ENCODE measurements around the gene NLRC5.

Gene NLRC5

DNA sequence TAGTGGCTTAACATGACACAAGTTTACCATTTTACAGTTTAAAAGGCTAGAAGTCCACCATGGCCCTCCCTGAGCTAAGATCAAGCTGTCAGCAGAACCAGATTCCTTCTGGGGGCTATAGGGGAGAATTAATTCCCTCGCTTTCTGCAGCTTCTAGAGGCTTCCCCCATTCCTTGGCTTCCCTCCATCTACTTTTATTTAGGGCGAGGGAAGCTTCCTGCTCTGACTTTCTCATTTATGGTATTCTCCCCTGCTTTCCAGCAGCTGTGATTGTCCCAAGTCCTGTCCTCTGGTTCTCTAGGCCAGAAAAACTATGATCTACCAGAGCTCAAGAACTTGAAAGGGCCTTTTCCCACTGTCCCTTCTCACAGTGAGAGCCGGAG lies 23.3 kb upstream of the NLRC5 start:
- no peak overlapping the region for H3K4me3 ChIP-seq (ENCODE audit: low read length)
- no peaks in the 10 kb centered on the region for H4K20me1 ChIP-seq (ENCODE audit: control insufficient read depth, insufficient read depth, low read depth, low read length)
- H3K36me3 ChIP-seq (ENCODE audit: control insufficient read depth, low read length) = no peaks in the 10 kb centered on the region
- H3K27me3 ChIP-seq (ENCODE audit: control insufficient read depth, low read length) = no peaks in the 10 kb centered on the region
- no peak overlapping the region for H3K27ac ChIP-seq (ENCODE audit: low read depth, low read length)
- TF ChIP-seq, protein P1, sequence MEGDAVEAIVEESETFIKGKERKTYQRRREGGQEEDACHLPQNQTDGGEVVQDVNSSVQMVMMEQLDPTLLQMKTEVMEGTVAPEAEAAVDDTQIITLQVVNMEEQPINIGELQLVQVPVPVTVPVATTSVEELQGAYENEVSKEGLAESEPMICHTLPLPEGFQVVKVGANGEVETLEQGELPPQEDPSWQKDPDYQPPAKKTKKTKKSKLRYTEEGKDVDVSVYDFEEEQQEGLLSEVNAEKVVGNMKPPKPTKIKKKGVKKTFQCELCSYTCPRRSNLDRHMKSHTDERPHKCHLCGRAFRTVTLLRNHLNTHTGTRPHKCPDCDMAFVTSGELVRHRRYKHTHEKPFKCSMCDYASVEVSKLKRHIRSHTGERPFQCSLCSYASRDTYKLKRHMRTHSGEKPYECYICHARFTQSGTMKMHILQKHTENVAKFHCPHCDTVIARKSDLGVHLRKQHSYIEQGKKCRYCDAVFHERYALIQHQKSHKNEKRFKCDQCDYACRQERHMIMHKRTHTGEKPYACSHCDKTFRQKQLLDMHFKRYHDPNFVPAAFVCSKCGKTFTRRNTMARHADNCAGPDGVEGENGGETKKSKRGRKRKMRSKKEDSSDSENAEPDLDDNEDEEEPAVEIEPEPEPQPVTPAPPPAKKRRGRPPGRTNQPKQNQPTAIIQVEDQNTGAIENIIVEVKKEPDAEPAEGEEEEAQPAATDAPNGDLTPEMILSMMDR (IDR thresholded peaks at IDR 0.05; ENCODE audit: low read depth, low read length, poor library complexity, severe bottlenecking) = no peak
- no peak for TF ChIP-seq EZH2phosphoT487 (IDR thresholded peaks at IDR 0.05; ENCODE audit: borderline replicate concordance, low read length)
- H3K9me2 ChIP-seq (replicated peaks; ENCODE audit: control insufficient read depth, low read length) = no peaks in the 10 kb centered on the region
- no peaks in the 10 kb centered on the region for H3K79me2 ChIP-seq (ENCODE audit: control insufficient read depth, low read length)
- no peaks in the 10 kb centered on the region for H3K9me3 ChIP-seq (ENCODE audit: control insufficient read depth, insufficient read depth, low read length)
- no peak overlapping the region for H3K4me2 ChIP-seq (ENCODE audit: low read length)
- H3K4me1 ChIP-seq (ENCODE audit: control insufficient read depth, low read length) = peaks cover 30% of the 10 kb centered on the region
- no peaks in the 10 kb centered on the region; the same call in 1 of the 2 replicates for H3F3A ChIP-seq (ENCODE audit: control insufficient read depth, insufficient read depth)

DNA sequence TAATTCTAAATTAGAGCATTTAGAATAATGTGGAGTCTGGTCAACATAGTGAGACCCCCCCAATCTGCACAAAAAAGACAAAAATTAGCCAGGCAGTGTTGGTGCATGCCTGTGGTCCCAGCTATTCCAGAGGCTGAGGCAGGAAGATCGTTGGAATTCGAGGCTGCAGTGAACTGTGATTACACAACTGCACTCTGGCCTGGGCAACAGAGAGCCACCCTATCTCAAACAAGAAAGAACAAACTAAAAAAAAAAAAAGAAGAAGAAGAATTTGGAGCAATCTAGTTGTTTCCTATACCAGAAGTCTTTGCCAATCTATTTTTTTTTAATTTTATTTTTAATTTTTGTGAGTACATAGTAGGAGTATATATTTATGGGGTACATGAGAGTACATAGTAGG lies 21.6 kb upstream of the NLRC5 start:
- H3K9me3 ChIP-seq (ENCODE audit: control insufficient read depth, insufficient read depth, low read length) = no peaks in the 10 kb centered on the region
- H4K20me1 ChIP-seq (ENCODE audit: control insufficient read depth, insufficient read depth, low read depth, low read length) = no peaks in the 10 kb centered on the region
- no peak overlapping the region for H3K4me3 ChIP-seq (ENCODE audit: low read length)
- H3K4me2 ChIP-seq (ENCODE audit: low read length) = no peak overlapping the region
- no peaks in the 10 kb centered on the region for H3K27me3 ChIP-seq (ENCODE audit: control insufficient read depth, low read length)
- no peak for TF ChIP-seq EZH2phosphoT487 (IDR thresholded peaks at IDR 0.05; ENCODE audit: borderline replicate concordance, low read length)
- TF ChIP-seq, protein P1 (IDR thresholded peaks at IDR 0.05; ENCODE audit: low read depth, low read length, poor library complexity, severe bottlenecking) = no peak
- no peak overlapping the region for H3K27ac ChIP-seq (ENCODE audit: low read depth, low read length)
- peaks cover 46% of the 10 kb centered on the region for H3K4me1 ChIP-seq (ENCODE audit: control insufficient read depth, low read length)
- H3K36me3 ChIP-seq (ENCODE audit: control insufficient read depth, low read length) = no peaks in the 10 kb centered on the region
- H3F3A ChIP-seq (ENCODE audit: control insufficient read depth, insufficient read depth) = no peaks in the 10 kb centered on the region; the same call in 1 of the 2 replicates
- H3K9me2 ChIP-seq (replicated peaks; ENCODE audit: control insufficient read depth, low read length) = no peaks in the 10 kb centered on the region
- H3K79me2 ChIP-seq (ENCODE audit: control insufficient read depth, low read length) = no peaks in the 10 kb centered on the region

DNA sequence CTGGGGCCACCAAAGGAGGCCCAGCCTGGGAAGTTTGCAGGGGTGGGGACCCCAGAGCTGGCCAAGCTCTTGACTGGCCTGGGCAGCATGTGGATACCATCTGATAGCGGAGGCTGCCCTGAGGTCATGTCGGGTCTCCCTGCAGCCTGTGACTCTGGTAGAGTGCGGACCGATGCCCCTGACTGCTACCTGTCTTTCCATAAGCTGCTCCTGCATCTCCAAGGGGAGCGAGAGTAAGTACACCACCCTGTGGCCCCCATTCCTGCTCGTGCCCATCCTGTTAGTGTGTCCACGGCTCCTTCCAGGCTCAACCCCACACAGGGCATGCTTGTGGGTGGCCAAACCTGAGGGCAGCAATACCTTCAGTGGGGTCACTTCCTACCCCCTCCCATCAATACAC lies 19.6 kb upstream of the NLRC5 start:
- Histone ChIP-seq H3F3A (ENCODE audit: control insufficient read depth, insufficient read depth) (no peaks in the 10 kb centered on the region; the same call in 1 of the 2 replicates), H3K27me3 (ENCODE audit: control insufficient read depth, low read length) (no peaks in the 10 kb centered on the region), H3K9me3 (ENCODE audit: control insufficient read depth, insufficient read depth, low read length) (no peaks in the 10 kb centered on the region), H3K4me3 (ENCODE audit: low read length) (no peak overlapping the region), H3K27ac (ENCODE audit: low read depth, low read length) (no peak overlapping the region), H3K4me2 (ENCODE audit: low read length) (no peak overlapping the region), H3K9me2 (replicated peaks; ENCODE audit: control insufficient read depth, low read length) (no peaks in the 10 kb centered on the region), H3K36me3 (ENCODE audit: control insufficient read depth, low read length) (no peaks in the 10 kb centered on the region), H4K20me1 (ENCODE audit: control insufficient read depth, insufficient read depth, low read depth, low read length) (no peaks in the 10 kb centered on the region), H3K79me2 (ENCODE audit: control insufficient read depth, low read length) (no peaks in the 10 kb centered on the region), H3K4me1 (ENCODE audit: control insufficient read depth, low read length) (peaks cover 60% of the 10 kb centered on the region)
- TF ChIP-seq, protein P1 (IDR thresholded peaks at IDR 0.05; ENCODE audit: low read depth, low read length, poor library complexity, severe bottlenecking) = no peak
- TF ChIP-seq EZH2phosphoT487 (IDR thresholded peaks at IDR 0.05; ENCODE audit: borderline replicate concordance, low read length) = no peak

Data from DOHH2 (cell line).